IMR-90 (cell line): ENCODE data around the gene RIPK1. TPM values are rescaled to one million over a fixed set of nuclear protein-coding genes. Genes with fewer than 3 reads are reported as not detected.

Source experiments
- ATAC-seq: fragments of 200-7000 bp; cut with Tn5 transposase; 2 replicates; pipeline ENCODE4 v1.9.1; 2020; ENCODE audit warnings: low read depth, mild to moderate bottlenecking, moderate library complexity
- BruUV-seq: library from RNA; stranded (reverse); fragments of 400-500 nt; replicated peaks from 2 replicates; lab custom pipeline; 2021; lab: Mats Ljungman, UMichigan
- CTCF ChIA-PET: fragments of 300-600 bp; formaldehyde crosslinking; extraction: SDS; loops from one replicate; lab custom pipeline; 2021; ENCODE audit warnings: antibody characterized with exemption; lab: Yijun Ruan, JAX
- POLR2A ChIA-PET: fragments of 300-600 bp; sonication (Branson Sonifier 250); formaldehyde crosslinking; loops from one replicate; lab custom pipeline; 2022; ENCODE audit warnings: antibody characterized with exemption; ENCODE audit not compliant: unreplicated experiment; lab: Charles Lee
- DNase-seq: peaks from one replicate; pipeline ENCODE4 v3.0.0; 2013
- H2AFZ ChIP-seq: replicated peaks from 2 replicates; pipeline ENCODE3; 2013; ENCODE audit warnings: low read length, mild to moderate bottlenecking; ENCODE audit not compliant: poor library complexity
- H2AK5ac ChIP-seq: 2 replicates; pipeline ENCODE4 v1.6.1; 2013; ENCODE audit warnings: low read depth, low read length, inconsistent platforms
- H2AK9ac ChIP-seq: replicated peaks from 2 replicates; pipeline ENCODE3; 2013; ENCODE audit warnings: mild to moderate bottlenecking, low read depth, low read length, moderate library complexity; ENCODE audit not compliant: poor library complexity
- H2BK120ac ChIP-seq: 2 replicates; pipeline ENCODE4 v1.6.1; 2013; ENCODE audit warnings: low read depth, low read length, inconsistent platforms
- H2BK15ac ChIP-seq: 3 replicates; pipeline ENCODE4 v1.6.1; 2013; ENCODE audit warnings: low read depth, low read length, inconsistent platforms
- H2BK20ac ChIP-seq: 2 replicates; pipeline ENCODE4 v1.6.1; 2013; ENCODE audit warnings: low read depth, mild to moderate bottlenecking, inconsistent platforms, low read length, moderate library complexity
- H2BK5ac ChIP-seq: 2 replicates; pipeline ENCODE4 v1.6.1; 2013; ENCODE audit warnings: mild to moderate bottlenecking, low read depth, low read length, inconsistent platforms; ENCODE audit not compliant: poor library complexity, severe bottlenecking
- H3K14ac ChIP-seq: replicated peaks from 2 replicates; pipeline ENCODE4 v1.6.1; 2013; ENCODE audit warnings: low read depth, low read length, inconsistent platforms
- H3K18ac ChIP-seq: 2 replicates; pipeline ENCODE4 v1.6.1; 2013; ENCODE audit warnings: low read depth, low read length, control low read depth
- H3K23ac ChIP-seq: 2 replicates; pipeline ENCODE4 v1.6.1; 2013; ENCODE audit warnings: low read depth, low read length, inconsistent platforms
- H3K27ac ChIP-seq: 2 replicates; pipeline ENCODE4 v1.5.1; 2013; ENCODE audit warnings: mild to moderate bottlenecking, control low read depth, low read length; ENCODE audit not compliant: insufficient read depth
- H3K27me3 ChIP-seq: 2 replicates; pipeline ENCODE4 v1.6.1; 2013; ENCODE audit warnings: low read length; ENCODE audit not compliant: control insufficient read depth, insufficient read depth
- H3K36me3 ChIP-seq: 2 replicates; pipeline ENCODE4 v1.6.1; 2013; ENCODE audit warnings: low read length, mixed read lengths; ENCODE audit not compliant: control insufficient read depth, insufficient read depth
- H3K4ac ChIP-seq: 2 replicates; pipeline ENCODE4 v1.6.1; 2013; ENCODE audit warnings: low read depth, low read length, inconsistent platforms
- H3K4me1 ChIP-seq: 2 replicates; pipeline ENCODE4 v1.6.1; 2013; ENCODE audit warnings: low read length, mixed read lengths; ENCODE audit not compliant: control insufficient read depth, insufficient read depth
- H3K4me2 ChIP-seq: 2 replicates; pipeline ENCODE4 v1.6.1; 2013; ENCODE audit warnings: low read depth, mild to moderate bottlenecking, control low read depth, low read length, moderate library complexity
- H3K4me3 ChIP-seq: 2 replicates; pipeline ENCODE4 v1.5.1; 2013; ENCODE audit warnings: low read depth, mild to moderate bottlenecking, control low read depth, low read length, moderate library complexity; ENCODE audit not compliant: insufficient read depth
- H3K56ac ChIP-seq: 2 replicates; pipeline ENCODE4 v1.6.1; 2013; ENCODE audit warnings: low read length, inconsistent platforms; ENCODE audit not compliant: insufficient read depth; ENCODE audit errors: extremely low read depth
- H3K79me1 ChIP-seq, 2 experiments: 2 replicates each; pipeline ENCODE4 v1.6.1; 2013; ENCODE audit warnings: low read length in 2 of 2, inconsistent platforms in 1 of 2, low read depth in 1 of 2
- H3K9ac ChIP-seq: 2 replicates; pipeline ENCODE4 v1.6.1; 2013; ENCODE audit warnings: low read depth, low read length, control low read depth
- H3K9me1 ChIP-seq: 2 replicates; pipeline ENCODE4 v1.6.1; 2013; ENCODE audit warnings: low read length, inconsistent platforms; ENCODE audit not compliant: insufficient read depth
- H3K9me3 ChIP-seq: 2 replicates; pipeline ENCODE4 v1.6.1; 2013; ENCODE audit warnings: low read length; ENCODE audit not compliant: control insufficient read depth, insufficient read depth
- H4K20me1 ChIP-seq: 2 replicates; pipeline ENCODE4 v1.6.1; 2013; ENCODE audit warnings: low read length, inconsistent platforms; ENCODE audit not compliant: insufficient read depth
- H4K5ac ChIP-seq: 2 replicates; pipeline ENCODE4 v1.6.1; 2013; ENCODE audit warnings: mild to moderate bottlenecking, low read depth, low read length, control low read depth
- H4K8ac ChIP-seq, 2 experiments: 2 replicates each; pipeline ENCODE4 v1.6.1; 2013; ENCODE audit warnings: low read depth in 2 of 2, low read length in 2 of 2, control low read depth in 1 of 2, inconsistent platforms in 1 of 2
- H4K91ac ChIP-seq: 2 replicates; pipeline ENCODE4 v1.6.1; 2013; ENCODE audit warnings: low read depth, low read length, inconsistent platforms; ENCODE audit not compliant: insufficient read depth
- BHLHE40 ChIP-seq: fragments of 150-350 bp; IDR thresholded peaks from 2 replicates; pipeline ENCODE4 v1.6.1; 2016; ENCODE audit warnings: mild to moderate bottlenecking, low read depth, low read length
- FOS ChIP-seq: fragments of 150-350 bp; IDR thresholded peaks from 2 replicates; pipeline ENCODE4 v1.6.1; 2016; ENCODE audit warnings: low read depth, low read length
- MAFK ChIP-seq: IDR thresholded peaks from 2 replicates; pipeline ENCODE4 v1.6.1; 2012; ENCODE audit warnings: low read depth, low read length, improper control_type of control experiment
- MAZ ChIP-seq: IDR thresholded peaks from 2 replicates; pipeline ENCODE4 v1.6.1; 2012; ENCODE audit warnings: low read depth, mild to moderate bottlenecking, low read length, improper control_type of control experiment, moderate library complexity, borderline replicate concordance
- NFE2L2 ChIP-seq: fragments of 150-350 bp; IDR thresholded peaks from 2 replicates; pipeline ENCODE4 v1.6.1; 2016; ENCODE audit warnings: low read depth, mild to moderate bottlenecking, low read length
- POLR2A ChIP-seq: IDR thresholded peaks from 2 replicates; pipeline ENCODE4 v1.6.1; 2012; ENCODE audit warnings: mild to moderate bottlenecking, low read depth, low read length
- RAD21 ChIP-seq: IDR thresholded peaks from 2 replicates; pipeline ENCODE4 v1.6.1; 2012; ENCODE audit warnings: low read length, improper control_type of control experiment
- RCOR1 ChIP-seq: IDR thresholded peaks from 2 replicates; pipeline ENCODE4 v1.6.1; 2012; ENCODE audit warnings: mild to moderate bottlenecking, low read length, improper control_type of control experiment; ENCODE audit not compliant: insufficient replicate concordance
- WGBS, 2 experiments: methylation state at CpG; one replicate each; pipeline versions ENCODE4 v1.1.5 to v1.1.7; 2013; ENCODE audit warnings: missing lambda C conversion rate in 2 of 2; ENCODE audit not compliant: insufficient read length in 1 of 2; ENCODE audit errors: extremely low coverage in 2 of 2; 5-methylcytosine and 5-hydroxymethylcytosine counted together
- dilution Hi-C: fragments of 300-500 bp; cut with HindIII; formaldehyde crosslinking; loops from one replicate; pipeline ENCODE4 v1.14.3; 2018; ENCODE audit warnings: low sequenced_read_pairs; ENCODE audit not compliant: unreplicated experiment
- in situ Hi-C: fragments of 300-500 bp; cut with MboI; formaldehyde crosslinking; loops from 3 replicates; pipeline ENCODE4 v1.14.3; 2019; ENCODE audit warnings: low sequenced_read_pairs, inconsistent platforms, mixed read lengths
- intact Hi-C: fragments of 100-400 bp; cut with micrococcal nuclease; formaldehyde crosslinking; loops from 2 replicates; pipeline ENCODE4 v1.10.0; 2022
- polyA plus RNA-seq, 3 experiments: library from polyadenylated mRNA; depleted of rRNA; stranded (reverse); fragments of >200 nt; gene quantifications; 2 replicates each; pipeline ENCODE4 v1.2.3, GENCODE V29; 2012; ENCODE audit warnings: low replicate concordance in 1 of 3
- total RNA-seq: library from RNA; depleted of rRNA; stranded (reverse); fragments of >200 nt; gene quantifications from 2 replicates; pipeline ENCODE4 v1.2.3, GENCODE V29; 2012
- TF ChIP-seq, protein P1 (sequence below): fragments of 150-350 bp; IDR thresholded peaks from 2 replicates; pipeline ENCODE4 v1.6.1; 2017; ENCODE audit warnings: mild to moderate bottlenecking, antibody characterized with exemption, low read length, low read depth
- TF ChIP-seq, protein P2 (sequence below): fragments of 150-350 bp; IDR thresholded peaks from 2 replicates; pipeline ENCODE4 v1.6.1; 2016; ENCODE audit warnings: low read depth, mild to moderate bottlenecking, low read length, moderate library complexity, borderline replicate concordance

The RIPK1 gene
- total and polyA plus RNA-seq, 2 of the 4 experiments (the other 2 are of a cell fraction), result 12.6 to 25.6 TPM

- dilution Hi-C loops, result no loop called here
- Histone ChIP-seq H3K56ac (peak overlapping the region; percentile 33), H3K4ac (peak overlapping the region; percentile 82), H3K18ac (peak overlapping the region; percentile 85; the same call in 1 of the 2 replicates), H2BK5ac (peak overlapping the region; percentile 65), H4K8ac (peak overlapping the region; percentile 15 to 92; a peak in 3 of 4 replicates), H3K9me1 (peaks cover 5% of the 10 kb centered on the region; the same call in 1 of the 2 replicates), H2BK20ac (no peak overlapping the region), H3K79me1 (peaks cover 0 to 12% of the 10 kb centered on the region in 2 experiments; a peak in 2 of 4 replicates), H4K91ac (0 out of 2 replicates have a peak overlapping the region, but pooled peaks have one; percentile 10), H3K4me2 (peak overlapping the region; percentile 95), H2AK9ac (peak overlapping the region; percentile 17), H3K14ac (peak overlapping the region; percentile 85), H3K4me3 (peak overlapping the region; percentile 89), H4K20me1 (no peaks in the 10 kb centered on the region), H3K9ac (peak overlapping the region; percentile 73), H2AK5ac (no peak overlapping the region), H3K27ac (peak overlapping the region; percentile 24; the same call in 1 of the 2 replicates), H2AFZ (peak overlapping the region; percentile 85), H2BK15ac (no peak overlapping the region), H2BK120ac (no peak overlapping the region; the same call in 1 of the 2 replicates), H3K9me3 (no peaks in the 10 kb centered on the region), H3K27me3 (no peaks in the 10 kb centered on the region), H3K36me3 (no peaks in the 10 kb centered on the region), H3K4me1 (peaks cover 2% of the 10 kb centered on the region), H3K23ac (peak overlapping the region; percentile 64), H4K5ac (peak overlapping the region; percentile 77; the same call in 1 of the 2 replicates)
- POLR2A ChIA-PET, result no interaction called here
- DNase-seq (no peak), ATAC-seq (no peak)
- BruUV-seq, result no TSS peak
- CTCF ChIA-PET, result no interaction called here
- no CpG with 5 or more reads among the region's 13 CpGs for WGBS, 2 experiments
- TF ChIP-seq MAZ (no peak), MAFK (no peak), BHLHE40 (no peak), POLR2A (no peak), FOS (no peak), RAD21 (no peak), RCOR1 (no peak), NFE2L2 (no peak)
- TF ChIP-seq, protein P1, sequence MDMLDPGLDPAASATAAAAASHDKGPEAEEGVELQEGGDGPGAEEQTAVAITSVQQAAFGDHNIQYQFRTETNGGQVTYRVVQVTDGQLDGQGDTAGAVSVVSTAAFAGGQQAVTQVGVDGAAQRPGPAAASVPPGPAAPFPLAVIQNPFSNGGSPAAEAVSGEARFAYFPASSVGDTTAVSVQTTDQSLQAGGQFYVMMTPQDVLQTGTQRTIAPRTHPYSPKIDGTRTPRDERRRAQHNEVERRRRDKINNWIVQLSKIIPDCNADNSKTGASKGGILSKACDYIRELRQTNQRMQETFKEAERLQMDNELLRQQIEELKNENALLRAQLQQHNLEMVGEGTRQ, result no peak
- TF ChIP-seq, protein P2, sequence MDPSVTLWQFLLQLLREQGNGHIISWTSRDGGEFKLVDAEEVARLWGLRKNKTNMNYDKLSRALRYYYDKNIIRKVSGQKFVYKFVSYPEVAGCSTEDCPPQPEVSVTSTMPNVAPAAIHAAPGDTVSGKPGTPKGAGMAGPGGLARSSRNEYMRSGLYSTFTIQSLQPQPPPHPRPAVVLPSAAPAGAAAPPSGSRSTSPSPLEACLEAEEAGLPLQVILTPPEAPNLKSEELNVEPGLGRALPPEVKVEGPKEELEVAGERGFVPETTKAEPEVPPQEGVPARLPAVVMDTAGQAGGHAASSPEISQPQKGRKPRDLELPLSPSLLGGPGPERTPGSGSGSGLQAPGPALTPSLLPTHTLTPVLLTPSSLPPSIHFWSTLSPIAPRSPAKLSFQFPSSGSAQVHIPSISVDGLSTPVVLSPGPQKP, result no peak
- in situ Hi-C loops, result no loop called here
- intact Hi-C loops, result no loop called here
Observed at GRCh38 chr6:3163248-3163594, 94.9 kb downstream of the RIPK1 start.
